Bone marrow (tissue), 2 donors: Measurements from ENCODE around the gene TIMP3.

ENCODE experiments used
- DNase-seq, 2 donors: peaks; one replicate each; lab custom pipeline; 2025; lab: John Stamatoyannopoulos, UW

The TIMP3 gene

GRCh38 chr22:32882774-32883530 is 81.4 kb downstream of the TIMP3 start:
- peak in 1 of 2 donors; percentile 16 for DNase-seq

GRCh38 chr22:32887324-32887980 is 85.9 kb downstream of the TIMP3 start:
- no peak for DNase-seq

GRCh38 chr22:32888976-32889375 is 87.5 kb downstream of the TIMP3 start:
- no peak for DNase-seq

GRCh38 chr22:32896891-32897290 is 95.4 kb downstream of the TIMP3 start:
- no peak for DNase-seq

- no peak for DNase-seq
Observed at GRCh38 chr22:32897400-32897799, 95.9 kb downstream of the TIMP3 start.

GRCh38 chr22:32900886-32901635 is 99.6 kb downstream of the TIMP3 start:
- DNase-seq, result no peak

- DNase-seq, result no peak
Observed at GRCh38 chr22:32901925-32902324, 100.4 kb downstream of the TIMP3 start.

- DNase-seq, result no peak
Observed at GRCh38 chr22:32903507-32903906, 102.0 kb downstream of the TIMP3 start.

- no peak for DNase-seq
Observed at GRCh38 chr22:32904044-32904443, 102.5 kb downstream of the TIMP3 start.

GRCh38 chr22:32905400-32905799 is 103.9 kb downstream of the TIMP3 start:
- no peak for DNase-seq

- DNase-seq, result no peak
Observed at GRCh38 chr22:32909581-32910428, 108.3 kb downstream of the TIMP3 start.

- DNase-seq, result no peak
Observed at GRCh38 chr22:32910429-32910772, 108.9 kb downstream of the TIMP3 start.

GRCh38 chr22:32911503-32911902 is 110.0 kb downstream of the TIMP3 start:
- no peak for DNase-seq
